Hepatocyte (in vitro differentiated cells): Measurements from ENCODE around the gene IQCN. TPM values are rescaled to one million over a fixed set of nuclear protein-coding genes. Genes with fewer than 3 reads are reported as not detected.

ENCODE experiments used
- DNase-seq: peaks from one replicate; pipeline ENCODE4 v3.0.0-alpha.2; 2016; ENCODE audit warnings: low spot score
- H2AFZ ChIP-seq: fragments of 200-600 bp; sonication (generic); 2 replicates; pipeline ENCODE4 v1.6.0; 2016; ENCODE audit warnings: antibody characterized with exemption, mild to moderate bottlenecking
- H3K27ac ChIP-seq: fragments of 200-600 bp; sonication (generic); 2 replicates; pipeline ENCODE4 v1.5.1; 2016; ENCODE audit warnings: mild to moderate bottlenecking
- H3K27me3 ChIP-seq: fragments of 200-600 bp; sonication (generic); 2 replicates; pipeline ENCODE4 v1.6.1; 2016
- H3K36me3 ChIP-seq: fragments of 200-600 bp; sonication (generic); replicated peaks from 2 replicates; pipeline ENCODE4 v1.5.1; 2016; ENCODE audit warnings: low read depth; ENCODE audit not compliant: insufficient read depth
- H3K4me1 ChIP-seq: fragments of 200-600 bp; sonication (generic); 2 replicates; pipeline ENCODE4 v1.5.1; 2016; ENCODE audit warnings: mild to moderate bottlenecking, moderate library complexity; ENCODE audit not compliant: insufficient read depth
- H3K4me2 ChIP-seq: fragments of 200-600 bp; sonication (generic); 2 replicates; pipeline ENCODE4 v1.6.0; 2016
- H3K4me3 ChIP-seq: fragments of 200-600 bp; sonication (generic); 2 replicates; pipeline ENCODE4 v1.5.1; 2016; ENCODE audit warnings: mild to moderate bottlenecking
- H3K79me2 ChIP-seq: fragments of 200-600 bp; sonication (generic); 2 replicates; pipeline ENCODE4 v1.6.0; 2017; ENCODE audit warnings: mild to moderate bottlenecking
- H3K9me2 ChIP-seq: fragments of 200-600 bp; sonication (generic); replicated peaks from 2 replicates; pipeline ENCODE4 v1.6.0; 2017; ENCODE audit warnings: mild to moderate bottlenecking; ENCODE audit not compliant: insufficient read depth
- H3K9me3 ChIP-seq: fragments of 200-600 bp; sonication (generic); 2 replicates; pipeline ENCODE4 v1.5.1; 2016; ENCODE audit warnings: low read depth, mild to moderate bottlenecking
- H4K20me1 ChIP-seq: fragments of 200-600 bp; sonication (generic); 2 replicates; pipeline ENCODE4 v1.6.0; 2016; ENCODE audit warnings: mild to moderate bottlenecking; ENCODE audit not compliant: insufficient read depth, poor library complexity, severe bottlenecking
- CTCF ChIP-seq: fragments of 200-600 bp; sonication (generic); IDR thresholded peaks from 2 replicates; pipeline ENCODE4 v1.5.1; 2016; ENCODE audit warnings: antibody characterized with exemption, mild to moderate bottlenecking; ENCODE audit not compliant: poor library complexity
- EZH2 ChIP-seq: fragments of 200-600 bp; sonication (generic); IDR thresholded peaks from 2 replicates; pipeline ENCODE4 v1.6.1; 2016; ENCODE audit warnings: antibody characterized with exemption, mild to moderate bottlenecking, borderline replicate concordance
- EZH2phosphoT487 ChIP-seq: fragments of 200-600 bp; sonication (generic); IDR thresholded peaks from one replicate; pipeline ENCODE4 v1.6.1; 2018; ENCODE audit warnings: antibody characterized with exemption, mild to moderate bottlenecking, low read depth, moderate library complexity; ENCODE audit not compliant: unreplicated experiment, severe bottlenecking
- WGBS: methylation state at CpG from one replicate; pipeline ENCODE4 v1.1.6; 2016; ENCODE audit warnings: low lambda C conversion rate; ENCODE audit errors: missing lambda C conversion rate; 5-methylcytosine and 5-hydroxymethylcytosine counted together
- polyA plus RNA-seq: library from polyadenylated mRNA; unstranded; fragments of >200 nt; fragmentation: Nextera tagmentation; extraction: Ambion mirVana; gene quantifications from 2 replicates; pipeline ENCODE4 v1.2.1, GENCODE V29; 2016
- total RNA-seq: library from RNA; depleted of rRNA; stranded (reverse); fragments of >200 nt; gene quantifications from 2 replicates; pipeline ENCODE4 v1.2.3, GENCODE V29; 2014

IQCN gene
- total and polyA plus RNA-seq, 2 experiments from 2014 or later, result 1.5 to 3.7 TPM

GRCh38 chr19:18252370-18252717 lies 21.9 kb downstream of the IQCN start:
- Histone ChIP-seq H3K4me3 (no peak overlapping the region), H4K20me1 (no peaks in the 10 kb centered on the region), H2AFZ (no peak overlapping the region), H3K9me2 (no peaks in the 10 kb centered on the region), H3K4me1 (peaks cover 2% of the 10 kb centered on the region), H3K27ac (no peak overlapping the region), H3K27me3 (peaks cover 14% of the 10 kb centered on the region), H3K79me2 (no peaks in the 10 kb centered on the region), H3K9me3 (no peaks in the 10 kb centered on the region), H3K36me3 (no peaks in the 10 kb centered on the region), H3K4me2 (no peak overlapping the region)
- DNase-seq, result no peak
- WGBS, result 88% methylated on average over 7 of the region's 7 CpGs
- no peak for TF ChIP-seq EZH2phosphoT487
- TF ChIP-seq CTCF, result no peak
- TF ChIP-seq EZH2, result no peak

- Histone ChIP-seq H3K9me3 (no peaks in the 10 kb centered on the region), H4K20me1 (no peaks in the 10 kb centered on the region), H3K79me2 (no peaks in the 10 kb centered on the region), H3K27me3 (peaks cover 14% of the 10 kb centered on the region), H3K9me2 (no peaks in the 10 kb centered on the region), H3K27ac (no peak overlapping the region), H3K4me1 (peaks cover 2% of the 10 kb centered on the region), H3K4me3 (no peak overlapping the region), H2AFZ (no peak overlapping the region), H3K4me2 (no peak overlapping the region), H3K36me3 (no peaks in the 10 kb centered on the region)
- peak; percentile 79 for DNase-seq
- 24% methylated on average over 18 of the region's 23 CpGs for WGBS
- TF ChIP-seq CTCF (peak; percentile 96), EZH2phosphoT487 (no peak), EZH2 (no peak)
Measured at GRCh38 chr19:18251587-18252369, 22.5 kb downstream of the IQCN start.

GRCh38 chr19:18249834-18250233 lies 24.4 kb downstream of the IQCN start:
- H2AFZ ChIP-seq, result no peak overlapping the region
- H3K4me2 ChIP-seq, result no peak overlapping the region
- H3K4me1 ChIP-seq, result peaks cover 2% of the 10 kb centered on the region
- peaks cover 12% of the 10 kb centered on the region for H3K27me3 ChIP-seq
- 96% methylated on average over 5 of the region's 5 CpGs for whole genome bisulfite sequencing
- H3K27ac ChIP-seq, result no peak overlapping the region
- H3K4me3 ChIP-seq, result no peak overlapping the region
- H3K9me3 ChIP-seq, result no peaks in the 10 kb centered on the region
- no peaks in the 10 kb centered on the region for H3K36me3 ChIP-seq
- no peaks in the 10 kb centered on the region for H4K20me1 ChIP-seq
- TF ChIP-seq EZH2phosphoT487 (no peak), CTCF (no peak), EZH2 (no peak)
- no peaks in the 10 kb centered on the region for H3K79me2 ChIP-seq
- DNase-seq, result no peak
- H3K9me2 ChIP-seq, result no peaks in the 10 kb centered on the region
